HepG2 (cell line): ENCODE measurements around the gene CPEB3. TPM values are rescaled to one million over a fixed set of nuclear protein-coding genes. Genes with fewer than 3 reads are reported as not detected.
A peak's percentile ranks its signal among the peaks of the same experiment; 100 is the strongest.

Experiments
- FOXJ3 ChIP-seq: sonication (generic); formaldehyde crosslinking; IDR thresholded peaks from 2 replicates; pipeline ENCODE4 v1.4.0; 2020; ENCODE audit warnings: missing genetic modification reagents, mild to moderate bottlenecking, borderline replicate concordance
- GATA4 ChIP-seq: sonication (generic); IDR thresholded peaks from 2 replicates; pipeline ENCODE4 v1.6.1; 2016; ENCODE audit warnings: antibody characterized with exemption, low read depth, borderline replicate concordance
- GFI1 ChIP-seq: sonication (generic); formaldehyde crosslinking; IDR thresholded peaks from 2 replicates; pipeline ENCODE4 v1.5.0; 2020; ENCODE audit warnings: missing genetic modification reagents, mild to moderate bottlenecking, borderline replicate concordance
- GTF3A ChIP-seq: sonication (generic); formaldehyde crosslinking; conservative IDR thresholded peaks from 2 replicates; pipeline ENCODE4 v1.4.0; 2020; ENCODE audit warnings: mild to moderate bottlenecking, missing genetic modification reagents
- HNF4A ChIP-seq: sonication (generic); formaldehyde crosslinking; IDR thresholded peaks from 2 replicates; pipeline ENCODE4 v1.4.0; 2020; ENCODE audit warnings: missing genetic modification reagents
- HNF4G ChIP-seq, 2 experiments: sonication (generic) in 1 of 2; formaldehyde crosslinking in 1 of 2; IDR thresholded peaks; 2 replicates each; pipeline versions ENCODE4 v1.4.0 to v1.6.1; 2011 to 2020; ENCODE audit warnings: borderline replicate concordance in 2 of 2, low read depth in 2 of 2, mild to moderate bottlenecking in 2 of 2, low read length in 1 of 2, missing genetic modification reagents in 1 of 2, moderate library complexity in 1 of 2
- LRRFIP1 ChIP-seq: sonication (generic); formaldehyde crosslinking; conservative IDR thresholded peaks from 2 replicates; pipeline ENCODE4 v1.4.0; 2020; ENCODE audit warnings: missing genetic modification reagents
- MBD4 ChIP-seq: IDR thresholded peaks from 2 replicates; pipeline ENCODE4 v1.6.1; 2012; ENCODE audit warnings: low read length, inconsistent platforms, borderline replicate concordance
- MNT ChIP-seq: fragments of 450-650 bp; IDR thresholded peaks from 2 replicates; pipeline ENCODE4 v1.6.1; 2016
- NCOA1 ChIP-seq: sonication (generic); formaldehyde crosslinking; IDR thresholded peaks from 2 replicates; pipeline ENCODE4 v1.9.0; 2021; ENCODE audit warnings: missing genetic modification reagents
- PHF21A ChIP-seq: sonication (generic); formaldehyde crosslinking; IDR thresholded peaks from 2 replicates; pipeline ENCODE4 v1.5.0; 2020; ENCODE audit warnings: mild to moderate bottlenecking, missing genetic modification reagents
- PPARG ChIP-seq: conservative IDR thresholded peaks from 2 replicates; pipeline ENCODE4 v1.6.1; 2016; ENCODE audit warnings: missing biosample characterization, missing genetic modification reagents
- SMARCC2 ChIP-seq: fragments of 450-650 bp; IDR thresholded peaks from 2 replicates; pipeline ENCODE4 v1.6.1; 2017; ENCODE audit warnings: antibody characterized with exemption, mild to moderate bottlenecking
- TARDBP ChIP-seq: sonication (generic); formaldehyde crosslinking; IDR thresholded peaks from 2 replicates; pipeline ENCODE4 v1.8.0; 2022; ENCODE audit warnings: mild to moderate bottlenecking, missing genetic modification reagents
- ZFP82 ChIP-seq: sonication (generic); formaldehyde crosslinking; IDR thresholded peaks from 2 replicates; pipeline ENCODE4 v1.5.1; 2020; ENCODE audit warnings: mild to moderate bottlenecking, missing genetic modification reagents, borderline replicate concordance
- ZHX1 ChIP-seq: sonication (generic); formaldehyde crosslinking; IDR thresholded peaks from 2 replicates; pipeline ENCODE4 v1.8.1; 2022; ENCODE audit warnings: low read depth, mild to moderate bottlenecking, missing genetic modification reagents
- ZNF362 ChIP-seq: sonication (generic); formaldehyde crosslinking; IDR thresholded peaks from 2 replicates; pipeline ENCODE4 v1.4.0; 2020; ENCODE audit warnings: missing genetic modification reagents, mild to moderate bottlenecking, borderline replicate concordance
- ZNF530 ChIP-seq: sonication (generic); formaldehyde crosslinking; IDR thresholded peaks from 2 replicates; pipeline ENCODE4 v1.5.0; 2020; ENCODE audit warnings: low read depth, mild to moderate bottlenecking, missing genetic modification reagents
- ZNF772 ChIP-seq: sonication (generic); formaldehyde crosslinking; IDR thresholded peaks from 2 replicates; pipeline ENCODE4 v1.5.0; 2020; ENCODE audit warnings: mild to moderate bottlenecking, missing genetic modification reagents
- polyA plus RNA-seq, 8 experiments: library from polyadenylated mRNA; depleted of rRNA in 3 of 8; stranded (reverse) in 7 of 8; unstranded in 1 of 8; fragments of >200 nt; fragmentation: Illumina TruSeq in 4 of 8; extraction: Trizol in 4 of 8; gene quantifications; 2 replicates each; pipeline versions ENCODE4 v1.2.1 to v1.2.3, GENCODE V29; 2011 to 2016; ENCODE audit warnings: low read depth in 4 of 8, missing spikeins in 1 of 8, mixed read lengths in 1 of 8; ENCODE audit not compliant: insufficient read depth in 1 of 8
- total RNA-seq, 5 experiments: library from RNA; depleted of rRNA; stranded (reverse); fragments of >200 nt; fragmentation: Illumina TruSeq; extraction: Trizol; gene quantifications; 2 replicates each; pipeline ENCODE4 v1.2.3, GENCODE V29; 2016; ENCODE audit warnings: low read depth in 1 of 5

Gene CPEB3
- total and polyA plus RNA-seq, 2 of the 13 experiments (the other 11 are each of a cell fraction or from before 2014, with no cell fraction given): 0.66 to 0.70 TPM

DNA sequence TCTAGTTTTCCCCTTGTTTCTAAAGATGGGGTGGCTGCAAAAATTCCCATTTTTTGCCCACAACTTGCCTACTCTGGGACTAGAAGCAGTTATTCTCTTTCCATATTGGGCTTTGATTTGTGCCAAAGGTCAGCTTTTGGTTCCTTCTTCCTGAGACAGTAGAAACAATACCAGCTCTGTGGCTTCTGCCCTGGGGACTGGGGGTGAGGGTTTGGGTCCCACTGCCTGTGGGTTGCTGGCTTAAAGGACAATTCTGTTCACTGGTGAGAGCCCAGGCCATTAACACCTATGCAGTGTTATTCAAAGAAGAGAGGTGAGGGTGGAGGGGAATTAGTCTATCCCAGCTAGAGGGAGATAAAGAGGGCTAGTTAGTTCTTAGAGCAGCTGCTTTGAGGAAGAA lies 171.5 kb downstream of the CPEB3 start (continued):
- no peak for TF ChIP-seq GATA4
- TF ChIP-seq MBD4: no peak
- no peak for TF ChIP-seq FOXJ3 (CRISPR knock-in tag)
- no peak for TF ChIP-seq ZFP82 (CRISPR knock-in tag)
- no peak for TF ChIP-seq SMARCC2
- no peak for TF ChIP-seq LRRFIP1 (CRISPR knock-in tag)
- no peak for TF ChIP-seq NCOA1 (CRISPR knock-in tag)
- no peak for TF ChIP-seq ZHX1 (CRISPR knock-in tag)
- no peak for TF ChIP-seq GTF3A (CRISPR knock-in tag)
- peak; percentile 59 for TF ChIP-seq HNF4A
- peak; percentile 96 for TF ChIP-seq GFI1 (CRISPR knock-in tag)
- no peak for TF ChIP-seq MNT
- no peak for TF ChIP-seq ZNF362 (CRISPR knock-in tag)
- TF ChIP-seq ZNF530: no peak
- TF ChIP-seq ZNF772 (CRISPR knock-in tag): no peak
- peak; percentile 58 for TF ChIP-seq PHF21A (CRISPR knock-in tag)
- TF ChIP-seq HNF4G (IDR thresholded peaks at IDR 0.05; ENCODE audit: borderline replicate concordance, low read depth, low read length): peak; percentile 45; the same call in 1 of the 2 replicates
- TF ChIP-seq HNF4G (CRISPR knock-in tag; IDR thresholded peaks at IDR 0.05; ENCODE audit: borderline replicate concordance, low read depth): no peak
- peak; percentile 76; the same call in 1 of the 2 replicates for TF ChIP-seq PPARG (CRISPR knock-in tag)
- no peak for TF ChIP-seq TARDBP (CRISPR knock-in tag)
